DMS153 treated with DMSO at 0.1 percent for 48 hours (cell line): Measurements from ENCODE around the gene CTU1.

ENCODE experiments used
- DNase-seq: peaks from one replicate; lab custom pipeline; 2025; ENCODE audit not compliant: unreplicated experiment; lab: John Stamatoyannopoulos, UW

Gene CTU1

DNA sequence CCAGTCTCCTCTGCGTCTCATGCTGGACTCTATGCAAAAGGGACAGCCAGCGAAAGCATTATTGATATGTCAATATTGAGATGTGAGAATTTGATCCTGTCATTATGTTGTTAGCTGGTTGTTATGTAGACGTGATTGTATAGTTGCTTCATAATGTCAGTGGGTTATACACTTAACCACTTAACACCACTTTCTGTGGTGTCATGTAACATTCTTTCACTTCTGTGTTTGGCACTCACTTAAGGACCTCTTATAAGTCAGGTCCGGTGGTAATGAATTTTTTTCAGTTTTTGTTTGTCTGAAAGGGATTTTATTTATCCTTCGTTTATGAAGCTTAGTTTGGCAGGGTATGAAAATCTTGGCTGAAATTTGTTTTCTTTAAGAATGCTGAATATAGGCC, 26.8 kb upstream of the CTU1 start:
- no peak for DNase-seq

DNA sequence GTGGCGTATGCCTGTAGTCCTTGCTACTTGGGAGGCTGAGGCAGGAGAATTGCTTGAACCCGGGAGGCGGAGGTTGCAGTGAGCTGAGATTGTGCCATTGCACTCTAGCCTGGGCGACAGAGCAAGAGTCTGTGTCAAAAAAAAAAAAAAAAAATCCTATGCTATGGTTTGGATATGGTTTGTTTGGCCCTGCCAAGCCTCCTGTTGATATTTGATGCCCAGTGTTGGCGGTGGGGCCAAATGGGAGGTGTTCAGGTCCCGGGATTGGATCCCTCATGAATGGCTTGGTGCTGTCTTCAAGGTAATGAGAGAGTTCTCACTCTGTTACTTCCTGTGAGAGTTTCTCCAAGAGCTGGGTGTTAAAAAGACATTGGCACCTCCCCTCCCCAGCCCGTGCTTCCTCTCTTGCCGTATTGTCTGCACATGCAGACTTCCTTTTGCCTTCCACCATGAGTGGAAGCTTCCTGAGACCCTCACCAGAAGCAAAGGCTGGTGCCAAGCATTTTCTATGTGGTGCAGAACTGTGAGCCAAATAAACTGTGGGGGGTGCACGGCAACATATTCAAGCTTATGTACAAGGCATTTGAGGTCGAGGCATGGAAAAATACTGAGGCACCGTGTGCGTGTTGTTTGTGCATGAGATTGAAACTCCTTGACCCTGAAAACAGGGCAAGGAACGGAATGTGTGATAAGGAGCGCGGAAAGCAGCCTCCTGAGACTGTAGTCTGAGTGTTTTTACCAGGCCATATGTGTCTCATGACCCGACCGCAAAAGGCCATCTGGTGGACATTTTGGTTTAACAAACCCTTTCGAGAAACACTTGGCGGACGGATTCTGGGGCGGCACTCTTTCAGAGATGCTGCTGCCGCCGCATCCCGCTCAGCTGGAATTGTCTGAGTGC, 23.8 kb upstream of the CTU1 start:
- peak; percentile 8 for DNase-seq

DNA sequence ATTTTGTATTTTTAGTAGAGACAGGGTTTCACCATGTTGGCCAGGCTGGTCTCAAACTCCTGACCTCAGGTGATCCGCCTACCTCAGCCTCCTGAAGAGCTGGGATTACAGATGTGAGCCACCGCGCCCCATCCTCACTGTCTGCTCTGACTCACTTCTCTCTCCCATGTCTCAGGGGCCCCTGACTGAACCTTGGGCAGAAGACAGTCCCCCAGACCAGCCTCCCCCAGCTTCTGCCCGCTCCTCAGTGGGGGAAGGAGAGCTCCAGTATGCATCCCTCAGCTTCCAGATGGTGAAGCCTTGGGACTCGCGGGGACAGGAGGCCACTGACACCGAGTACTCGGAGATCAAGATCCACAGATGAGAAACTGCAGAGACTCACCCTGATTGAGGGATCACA, 21.5 kb upstream of the CTU1 start:
- DNase-seq, result no peak

DNA sequence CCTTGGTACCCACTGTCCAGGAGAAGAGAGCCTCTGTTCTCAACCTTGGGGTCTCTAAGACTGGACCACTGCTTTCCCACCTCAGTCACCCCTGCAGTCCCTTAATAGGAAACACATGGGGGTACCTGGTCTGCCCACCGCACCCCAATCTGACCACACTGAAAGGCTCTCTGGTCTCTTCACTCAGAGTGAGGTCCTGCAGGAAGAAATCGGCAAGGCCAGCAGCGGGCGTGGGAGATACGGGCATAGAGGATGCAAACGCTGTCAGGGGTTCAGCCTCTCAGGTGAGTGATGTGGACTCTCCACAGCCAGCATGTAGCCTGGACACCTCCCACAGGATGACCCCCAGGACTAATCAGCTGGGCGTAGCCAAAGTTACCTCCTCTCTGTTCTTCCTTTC, 20.0 kb upstream of the CTU1 start:
- no peak for DNase-seq

DNA sequence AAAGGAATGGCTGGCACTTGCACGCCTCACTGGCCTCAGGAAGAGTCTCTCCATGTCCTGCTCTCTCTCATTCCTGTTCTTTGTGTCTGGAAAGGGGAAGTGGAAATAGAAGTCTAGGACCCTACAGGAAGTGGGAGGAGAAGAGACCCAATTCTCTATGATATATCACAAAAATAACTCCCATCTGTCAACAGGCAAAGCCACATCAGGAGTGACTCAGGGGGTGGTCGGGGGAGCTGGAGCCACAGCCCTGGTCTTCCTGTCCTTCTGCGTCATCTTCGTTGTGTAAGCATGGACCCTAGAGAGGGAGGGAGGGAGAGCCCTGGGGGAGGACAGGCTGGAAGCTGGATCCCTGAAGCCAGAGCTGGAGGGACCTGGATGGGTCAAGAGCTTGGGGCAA, 19.5 kb upstream of the CTU1 start:
- DNase-seq, result no peak

DNA sequence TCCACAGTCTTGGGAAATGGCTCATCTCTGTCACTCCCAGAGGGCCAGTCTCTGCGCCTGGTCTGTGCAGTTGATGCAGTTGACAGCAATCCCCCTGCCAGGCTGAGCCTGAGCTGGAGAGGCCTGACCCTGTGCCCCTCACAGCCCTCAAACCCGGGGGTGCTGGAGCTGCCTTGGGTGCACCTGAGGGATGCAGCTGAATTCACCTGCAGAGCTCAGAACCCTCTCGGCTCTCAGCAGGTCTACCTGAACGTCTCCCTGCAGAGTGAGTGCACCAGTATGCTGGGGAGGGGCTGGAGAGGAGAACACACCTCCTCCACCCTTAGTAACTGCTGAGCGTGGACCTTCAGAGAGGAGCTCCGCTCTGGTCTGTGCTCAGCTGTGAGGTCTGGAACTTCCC, 18.8 kb upstream of the CTU1 start:
- no peak for DNase-seq

DNA sequence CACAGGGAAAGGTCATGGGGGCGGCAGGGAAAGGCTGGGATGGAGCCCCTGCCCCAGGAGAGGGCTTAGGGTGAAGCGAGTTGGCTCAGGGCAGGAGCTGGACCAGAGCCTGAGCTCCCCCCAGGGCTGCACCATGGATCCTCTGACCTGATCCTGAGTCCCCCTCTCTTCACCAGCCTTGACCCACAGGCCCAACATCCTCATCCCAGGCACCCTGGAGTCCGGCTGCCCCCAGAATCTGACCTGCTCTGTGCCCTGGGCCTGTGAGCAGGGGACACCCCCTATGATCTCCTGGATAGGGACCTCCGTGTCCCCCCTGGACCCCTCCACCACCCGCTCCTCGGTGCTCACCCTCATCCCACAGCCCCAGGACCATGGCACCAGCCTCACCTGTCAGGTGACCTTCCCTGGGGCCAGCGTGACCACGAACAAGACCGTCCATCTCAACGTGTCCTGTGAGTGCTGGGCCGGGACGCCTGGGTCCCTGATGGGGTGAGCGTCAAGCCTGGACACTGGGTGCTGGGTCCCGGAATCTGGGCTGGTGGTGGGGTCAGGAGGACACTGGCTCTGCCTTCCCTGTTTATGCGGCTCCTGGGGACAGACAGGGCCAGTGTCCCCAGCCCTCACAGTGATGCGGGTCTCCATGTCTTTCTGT, 17.3 kb upstream of the CTU1 start:
- DNase-seq, result no peak

DNA sequence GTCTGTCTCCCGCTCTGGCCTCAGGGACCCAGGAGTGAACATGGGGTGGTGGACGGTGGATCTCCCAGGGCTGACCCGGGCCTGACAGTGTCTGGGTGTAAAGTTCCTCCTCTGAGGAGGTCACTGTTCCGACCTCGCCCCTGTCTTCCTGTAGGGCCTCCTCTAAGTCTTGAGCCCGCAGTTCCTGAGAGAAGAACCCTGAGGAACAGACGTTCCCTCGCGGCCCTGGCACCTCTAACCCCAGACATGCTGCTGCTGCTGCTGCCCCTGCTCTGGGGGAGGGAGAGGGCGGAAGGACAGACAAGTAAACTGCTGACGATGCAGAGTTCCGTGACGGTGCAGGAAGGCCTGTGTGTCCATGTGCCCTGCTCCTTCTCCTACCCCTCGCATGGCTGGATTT, 16.5 kb upstream of the CTU1 start, which contains the start of gene SIGLEC9:
TSS of gene SIGLEC9 (plus strand) at position 178 of the 400 bp plus-strand sequence. CDS start at position 247, 69 bp downstream.
- no peak for DNase-seq

DNA sequence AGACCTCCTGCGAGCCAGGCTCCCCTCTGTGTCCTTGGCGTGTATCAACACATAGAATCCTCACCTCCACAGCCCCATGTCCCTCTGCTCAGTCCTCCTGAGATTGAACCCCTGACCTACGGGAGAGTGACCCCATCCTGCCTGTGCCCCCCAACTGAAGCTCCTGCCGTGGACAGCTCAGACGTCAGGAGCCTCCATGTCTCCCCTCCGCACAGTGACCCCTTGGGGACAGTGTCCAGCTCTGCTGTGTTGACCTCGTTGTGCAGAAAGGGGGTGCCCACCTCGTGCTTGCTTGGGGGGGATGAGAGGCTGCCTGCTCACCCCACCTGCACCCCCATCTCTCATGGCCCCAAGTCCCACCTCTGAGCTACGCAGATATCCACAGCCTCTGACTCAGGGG, 16.0 kb upstream of the CTU1 start:
- DNase-seq, result no peak

DNA sequence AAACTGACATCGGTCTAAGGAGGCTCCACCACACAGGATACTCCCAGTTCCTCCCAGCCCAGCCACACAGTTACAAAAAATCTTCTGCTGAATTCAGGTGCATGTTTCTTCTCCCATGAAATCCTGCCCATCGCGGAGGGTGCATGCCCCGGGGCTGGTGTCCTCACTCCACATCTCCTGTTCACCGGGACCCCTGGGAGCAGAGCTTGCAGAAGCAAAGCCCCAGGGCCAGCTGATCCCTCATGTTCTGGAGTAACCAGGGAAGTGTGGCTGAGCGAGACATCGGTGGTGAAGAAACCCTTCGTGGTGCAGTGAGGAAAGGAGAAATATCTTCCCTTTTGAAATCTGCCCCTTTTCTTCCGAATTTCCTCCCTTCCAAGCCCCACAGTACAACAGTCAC, 15.6 kb upstream of the CTU1 start:
- no peak for DNase-seq

DNA sequence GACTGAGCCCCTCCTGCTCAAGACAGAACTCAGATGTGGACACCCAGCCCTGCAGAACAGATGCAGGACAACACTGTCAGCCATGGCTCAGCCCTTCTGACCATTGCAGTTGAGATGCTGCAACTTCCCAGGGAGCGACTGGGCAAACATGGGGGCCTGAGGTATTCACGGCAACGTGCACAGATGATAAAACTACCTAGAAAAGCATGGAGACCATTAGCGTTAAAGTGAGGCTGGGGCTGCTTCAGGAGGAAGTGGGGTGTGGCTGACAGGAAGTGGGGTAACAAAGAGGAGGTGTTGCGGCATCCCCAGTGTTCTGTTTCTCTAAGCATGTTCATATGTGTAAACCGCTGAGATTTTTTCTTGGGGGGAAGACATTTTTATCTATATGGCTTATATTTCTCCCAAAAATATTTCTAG, 15.2 kb upstream of the CTU1 start:
- no peak for DNase-seq

DNA sequence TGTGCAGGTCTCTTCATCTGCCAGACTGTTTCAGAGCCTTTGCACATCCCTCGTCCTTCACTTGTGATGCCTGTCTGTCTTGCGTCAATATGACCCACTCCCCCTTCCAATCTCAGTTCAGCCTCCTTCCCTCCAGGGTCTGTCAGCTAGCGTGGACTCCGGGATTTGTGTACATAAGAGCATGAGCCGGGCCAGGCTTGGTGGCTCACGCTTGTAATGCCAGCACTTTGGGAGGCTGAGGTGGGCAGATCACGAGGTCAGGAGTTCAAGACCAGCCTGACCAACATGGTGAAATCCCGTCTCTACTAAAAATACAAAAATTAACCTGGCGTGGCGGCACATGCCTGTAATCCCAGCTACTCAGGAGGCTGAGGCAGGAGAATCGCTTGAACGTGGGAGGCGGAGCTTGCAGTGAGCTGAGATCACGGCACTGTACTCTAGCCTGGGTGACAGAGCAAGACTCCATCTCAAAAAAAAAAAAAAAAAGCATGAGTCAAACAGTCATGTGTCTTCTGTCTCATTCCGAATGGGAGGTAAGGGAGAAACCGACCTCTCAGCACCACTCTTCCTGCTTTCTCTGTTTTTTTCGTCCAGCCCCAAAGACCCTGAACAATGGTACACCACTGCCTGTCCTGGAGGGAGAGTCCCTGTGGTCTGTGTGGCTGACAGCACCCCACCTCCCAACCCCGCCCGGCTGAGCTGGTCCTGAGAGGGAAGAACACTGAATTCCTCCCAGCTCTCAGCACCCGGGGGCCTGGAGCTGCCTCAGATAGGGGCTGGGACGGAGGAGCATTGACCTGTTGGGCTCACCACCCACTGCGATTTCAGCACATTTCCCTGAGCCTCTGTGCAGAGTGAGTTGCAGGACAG, 14.1 kb upstream of the CTU1 start:
- no peak for DNase-seq

DNA sequence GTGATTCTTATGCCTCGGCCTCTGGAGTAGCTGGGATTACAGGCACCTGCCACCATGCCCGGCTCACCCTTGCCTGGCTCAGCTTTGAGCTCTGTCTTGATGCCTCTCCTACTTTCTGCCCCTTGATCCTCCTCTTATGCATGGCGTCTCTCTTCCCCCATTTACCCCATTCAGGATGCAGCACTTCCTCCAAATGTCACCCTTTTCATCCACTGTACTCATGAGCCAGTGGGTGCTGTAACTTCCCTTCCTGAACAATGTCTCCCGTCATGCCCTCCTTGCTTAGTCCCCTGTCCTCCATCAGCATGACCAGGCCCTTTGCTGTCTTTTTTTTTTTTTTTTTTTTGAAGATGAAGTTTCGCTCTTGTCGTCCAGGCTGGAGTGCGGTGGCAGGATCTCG, 13.0 kb upstream of the CTU1 start:
- no peak for DNase-seq

DNA sequence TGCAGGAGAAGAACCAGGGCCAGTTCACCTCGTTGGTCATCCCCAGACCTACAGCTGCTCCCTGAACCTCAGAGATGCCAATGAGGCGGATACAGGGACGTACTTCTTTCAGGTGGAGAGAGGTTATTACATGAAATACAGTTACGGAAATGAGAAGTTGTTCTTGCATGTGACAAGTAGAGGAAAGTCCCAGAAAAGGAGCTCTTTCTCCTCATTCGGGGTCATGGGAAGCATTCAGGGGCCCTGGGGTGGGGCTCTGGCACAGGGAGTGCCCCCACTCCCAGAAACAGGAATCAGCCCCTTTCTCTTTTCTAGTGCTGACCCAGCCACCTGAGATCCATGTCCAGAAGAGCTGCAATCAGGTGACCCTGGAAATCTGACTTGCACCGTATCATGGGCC, 12.0 kb upstream of the CTU1 start:
- DNase-seq, result no peak

DNA sequence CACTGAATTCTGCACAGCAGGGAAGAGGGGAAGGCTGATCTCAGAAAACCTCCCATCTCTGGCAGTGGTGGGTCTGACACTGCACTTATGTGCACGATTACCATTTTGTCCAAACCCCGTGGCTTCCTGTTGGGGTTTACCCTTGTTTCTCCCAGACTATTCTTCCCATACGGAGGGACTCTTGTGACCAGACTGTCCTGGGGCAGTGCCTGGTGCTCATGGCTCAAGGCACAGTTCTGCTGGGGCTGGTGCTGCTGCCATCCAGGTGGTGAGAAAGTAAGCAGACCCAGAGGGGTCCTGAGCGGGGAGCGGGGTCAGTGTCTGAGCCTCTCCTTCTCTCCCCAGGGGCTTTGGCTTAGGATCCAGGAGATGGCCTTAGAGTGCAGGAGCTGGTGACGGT, 11.4 kb upstream of the CTU1 start:
- DNase-seq, result no peak

DNA sequence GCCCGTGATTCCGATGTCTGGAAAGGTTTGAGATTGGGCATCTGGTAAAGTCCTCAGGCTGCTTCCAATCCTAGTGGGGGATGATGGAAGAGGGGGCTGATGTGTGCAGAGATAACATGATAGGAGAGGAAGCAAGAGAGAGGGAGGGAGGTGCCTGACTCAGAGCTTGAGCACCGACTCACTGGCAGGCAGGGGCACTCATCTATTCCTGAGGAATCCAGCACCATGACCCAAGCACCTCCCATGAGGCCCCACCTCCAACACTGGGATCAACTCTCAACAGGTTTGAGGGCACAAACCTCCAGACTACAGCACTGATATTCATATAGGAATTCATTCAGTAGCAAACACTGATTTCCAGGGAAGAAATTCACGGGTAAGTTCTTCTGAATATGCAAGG, 10.9 kb upstream of the CTU1 start:
- no peak for DNase-seq

DNA sequence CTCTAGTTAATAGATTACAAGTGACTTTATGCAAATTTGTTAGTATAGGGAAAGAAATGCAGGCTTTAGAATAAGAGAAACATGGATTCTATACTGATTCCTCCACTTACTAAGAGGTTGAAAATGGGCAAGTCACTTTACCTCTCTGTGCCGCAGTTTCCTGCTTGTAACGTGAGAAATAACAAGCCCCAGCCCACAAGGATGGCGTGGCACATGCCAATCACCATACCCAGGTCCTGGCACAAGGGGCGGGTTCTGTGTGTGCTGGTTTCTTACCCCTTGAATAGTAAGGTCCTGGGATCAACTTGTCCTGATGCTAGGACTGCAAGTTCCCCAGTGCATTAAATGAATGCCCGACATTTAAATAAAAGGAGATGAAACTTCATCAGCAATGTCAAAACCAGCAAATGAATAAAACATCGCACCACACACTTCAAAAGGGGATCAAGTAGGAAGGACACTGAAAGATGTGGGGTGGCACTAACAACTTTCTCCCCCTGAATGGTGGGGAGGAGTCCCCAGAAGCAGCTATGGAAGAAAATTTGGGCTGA, 8.6 kb upstream of the CTU1 start:
- no peak for DNase-seq

DNA sequence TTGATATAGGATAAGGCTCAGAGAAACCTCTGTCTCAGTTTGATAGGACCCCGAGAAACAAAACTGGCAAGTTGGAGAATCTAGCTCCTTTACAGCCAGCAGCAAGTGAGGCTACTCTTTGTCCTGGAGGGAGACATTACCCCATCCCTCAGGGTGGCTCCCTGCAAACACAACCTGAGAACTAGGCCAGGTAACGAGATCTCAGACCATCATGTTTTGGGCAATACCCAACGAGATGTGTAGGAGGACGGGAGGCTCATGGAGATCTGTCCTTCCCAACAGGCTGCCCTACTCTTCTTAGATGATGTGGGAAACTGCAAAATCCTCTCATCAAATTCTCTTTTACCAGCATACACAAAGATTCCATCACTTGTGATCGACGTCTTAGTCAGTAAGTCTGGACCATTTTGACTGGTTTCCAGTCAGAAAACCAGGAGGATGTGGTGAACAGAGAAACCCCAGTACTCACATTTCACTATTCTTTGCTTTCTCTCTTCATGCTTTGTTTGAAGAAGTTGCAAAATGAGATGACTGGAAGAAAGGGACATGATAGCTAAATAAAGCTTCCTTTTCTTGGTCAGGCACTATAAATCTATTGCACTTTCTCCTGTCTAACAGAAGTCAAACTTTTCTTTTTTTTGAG, 6.0 kb upstream of the CTU1 start:
- no peak for DNase-seq

DNA sequence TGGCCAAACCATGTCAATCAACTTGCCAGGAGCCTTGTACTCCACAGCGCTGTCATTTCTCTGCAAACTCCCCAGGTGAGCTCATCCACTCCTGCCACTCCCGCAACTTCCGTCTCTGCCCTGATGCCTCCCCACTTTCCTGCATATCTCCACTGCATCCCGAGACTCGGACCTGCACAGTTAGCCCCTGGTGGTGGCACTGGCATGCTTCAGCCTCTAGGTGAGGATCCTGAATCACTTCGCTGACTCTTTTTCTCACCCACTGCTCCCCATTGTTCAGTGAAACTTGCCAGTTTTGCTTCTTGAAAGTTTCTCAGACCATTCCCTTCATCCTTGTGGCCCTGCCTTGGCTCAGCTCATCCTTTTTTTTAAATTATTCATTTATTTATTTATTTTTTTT, 3.4 kb upstream of the CTU1 start:
- no peak for DNase-seq

DNA sequence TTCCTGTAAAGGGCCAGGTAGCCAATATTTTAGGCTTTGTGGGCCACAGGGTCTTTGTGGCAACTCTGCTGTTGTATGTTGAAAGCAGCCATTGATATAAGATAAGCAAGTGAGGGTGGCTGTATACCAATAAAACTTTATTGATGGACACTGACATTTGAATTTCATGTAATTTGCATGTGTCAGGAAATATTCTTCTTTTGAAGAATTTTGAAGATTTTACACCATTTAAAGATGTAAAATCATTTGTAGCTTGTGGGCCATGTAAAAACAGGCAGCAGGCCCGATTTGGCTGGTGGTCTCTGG, 2.4 kb upstream of the CTU1 start:
- DNase-seq, result no peak

DNA sequence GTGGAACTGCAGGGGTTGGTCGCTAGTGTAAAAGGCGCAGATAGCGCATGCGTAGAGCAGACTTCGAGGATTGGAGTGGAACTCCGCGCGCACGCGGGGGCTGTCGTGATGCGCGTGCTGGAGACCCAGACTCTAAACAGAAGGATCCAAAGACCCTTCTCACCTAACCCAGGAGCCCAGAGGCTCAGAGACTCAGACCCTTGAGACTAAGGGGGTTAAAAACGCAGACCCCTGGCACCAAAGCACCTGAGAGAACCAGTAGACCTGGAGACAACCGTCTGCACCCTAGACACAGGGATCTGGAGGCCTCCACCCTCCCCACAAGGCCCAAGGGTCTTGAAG, 567 bp upstream of the CTU1 start:
- DNase-seq, result no peak
